Panc1 (cell line): Measurements from ENCODE around the gene ZC2HC1B. TPM values are rescaled to one million over a fixed set of nuclear protein-coding genes. Genes with fewer than 3 reads are reported as not detected.

Experiments
- ATAC-seq: fragments of 200-7000 bp; cut with Tn5 transposase; 2 replicates; pipeline ENCODE4 v1.9.1; 2020; ENCODE audit warnings: mild to moderate bottlenecking, moderate library complexity
- BruUV-seq: library from RNA; stranded (reverse); fragments of 400-500 nt; replicated peaks from 2 replicates; lab custom pipeline; 2021; lab: Mats Ljungman, UMichigan
- CTCF ChIA-PET: fragments of 300-600 bp; sonication (Branson Sonifier 250); formaldehyde crosslinking; loops from one replicate; lab custom pipeline; 2022; ENCODE audit warnings: antibody characterized with exemption; lab: Charles Lee
- POLR2A ChIA-PET: fragments of 300-600 bp; sonication (Branson Sonifier 250); formaldehyde crosslinking; loops from one replicate; lab custom pipeline; 2022; ENCODE audit warnings: antibody characterized with exemption; lab: Charles Lee
- DNase-seq: peaks from one replicate; pipeline ENCODE4 v3.0.0-alpha.2; 2010; ENCODE audit warnings: low read depth, low spot score
- H3K27ac ChIP-seq: 2 replicates; pipeline ENCODE4 v1.5.1; 2011; ENCODE audit warnings: mild to moderate bottlenecking, low read length, inconsistent platforms
- H3K27me3 ChIP-seq: fragments of 200-500 bp; sonication (Bioruptor generic); 2 replicates; pipeline ENCODE4 v1.6.0; 2014; ENCODE audit warnings: low read length, inconsistent platforms; ENCODE audit not compliant: control insufficient read depth, insufficient read depth
- H3K36me3 ChIP-seq: fragments of 200-500 bp; sonication (Bioruptor generic); 2 replicates; pipeline ENCODE4 v1.5.1; 2014; ENCODE audit warnings: inconsistent platforms, mild to moderate bottlenecking, low read length, moderate library complexity; ENCODE audit not compliant: control insufficient read depth, insufficient read depth
- H3K4me1 ChIP-seq: 2 replicates; pipeline ENCODE4 v1.5.1; 2011; ENCODE audit warnings: inconsistent platforms, mild to moderate bottlenecking, low read length, moderate library complexity; ENCODE audit not compliant: control insufficient read depth, insufficient read depth
- H3K4me3 ChIP-seq, 2 experiments: 2 replicates each; pipeline ENCODE4 v1.5.1; 2011 to 2012; ENCODE audit warnings: low read depth in 2 of 2, low read length in 2 of 2, mild to moderate bottlenecking in 2 of 2, inconsistent platforms in 1 of 2, moderate library complexity in 1 of 2
- H3K9me3 ChIP-seq: fragments of 200-500 bp; sonication (Bioruptor generic); 2 replicates; pipeline ENCODE4 v1.5.1; 2014; ENCODE audit warnings: low read depth, mild to moderate bottlenecking, inconsistent platforms, low read length, moderate library complexity; ENCODE audit not compliant: control insufficient read depth, insufficient read depth
- POLR2AphosphoS5 ChIP-seq: IDR thresholded peaks from 2 replicates; pipeline ENCODE4 v1.6.1; 2012; ENCODE audit warnings: mild to moderate bottlenecking, low read depth, low read length, moderate library complexity
- REST ChIP-seq, 2 experiments: IDR thresholded peaks; 2 replicates each; pipeline ENCODE4 v1.6.1; 2011 to 2012; ENCODE audit warnings: low read depth in 2 of 2, control low read depth in 1 of 2, low read length in 1 of 2, mild to moderate bottlenecking in 1 of 2, moderate library complexity in 1 of 2; ENCODE audit not compliant: insufficient read depth in 1 of 2
- SIN3A ChIP-seq: IDR thresholded peaks from 2 replicates; pipeline ENCODE4 v1.6.1; 2012; ENCODE audit warnings: low read depth, mild to moderate bottlenecking, low read length, moderate library complexity, borderline replicate concordance; ENCODE audit not compliant: insufficient read depth
- TCF7L2 ChIP-seq: IDR thresholded peaks from 2 replicates; pipeline ENCODE4 v1.6.1; 2011; ENCODE audit warnings: mild to moderate bottlenecking, low read depth, low read length, inconsistent platforms
- in situ Hi-C: cut with HindIII; loops from 2 replicates; pipeline ENCODE4 v1.10.0; 2016; ENCODE audit warnings: low sequenced_read_pairs, low pct_unique_long_range_greater_than_20kb
- intact Hi-C: fragments of 100-400 bp; cut with micrococcal nuclease; formaldehyde crosslinking; loops from one replicate; pipeline ENCODE4 v1.10.0; 2022; ENCODE audit not compliant: unreplicated experiment
- total RNA-seq: library from RNA; stranded (reverse); gene quantifications from one replicate; pipeline ENCODE4 v1.2.1, GENCODE V29; 2021; ENCODE audit not compliant: unreplicated experiment
- TF ChIP-seq, protein P1 (sequence below): fragments of 450-650 bp; IDR thresholded peaks from 2 replicates; pipeline ENCODE4 v1.5.1; 2017; ENCODE audit warnings: mild to moderate bottlenecking

Gene ZC2HC1B
- total RNA-seq, 1 experiment from 2014 or later, result not detected

DNA sequence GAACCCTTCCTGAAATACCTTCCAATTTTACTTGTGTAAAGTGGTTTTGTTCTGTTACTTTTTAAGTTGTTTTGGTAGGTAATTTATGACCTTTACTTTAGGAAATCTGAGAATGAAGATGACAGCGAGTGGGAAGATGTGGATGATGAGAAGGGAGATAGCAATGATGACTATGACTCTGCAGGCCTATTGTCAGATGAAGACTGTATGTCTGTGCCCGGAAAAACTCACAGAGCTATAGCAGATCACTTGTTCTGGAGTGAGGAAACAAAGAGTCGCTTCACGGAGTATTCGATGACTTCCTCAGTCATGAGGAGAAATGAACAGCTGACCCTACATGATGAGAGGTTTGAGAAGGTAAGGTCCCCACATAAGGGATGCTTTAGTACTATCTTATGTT is 6.6 kb upstream of the ZC2HC1B start:
- POLR2A ChIA-PET, result no interaction called here
- Histone ChIP-seq H3K9me3 (no peaks in the 10 kb centered on the region), H3K27me3 (no peaks in the 10 kb centered on the region), H3K4me3 (no peak overlapping the region), H3K36me3 (peaks cover 46% of the 10 kb centered on the region), H3K4me1 (no peaks in the 10 kb centered on the region), H3K27ac (no peak overlapping the region)
- intact Hi-C loops (no loop called here), in situ Hi-C loops (no loop called here)
- BruUV-seq, result no TSS peak
- DNase-seq, result no peak
- CTCF ChIA-PET, result no interaction called here
- TF ChIP-seq POLR2AphosphoS5, result no peak
- no peak for TF ChIP-seq TCF7L2
- TF ChIP-seq, protein P1, sequence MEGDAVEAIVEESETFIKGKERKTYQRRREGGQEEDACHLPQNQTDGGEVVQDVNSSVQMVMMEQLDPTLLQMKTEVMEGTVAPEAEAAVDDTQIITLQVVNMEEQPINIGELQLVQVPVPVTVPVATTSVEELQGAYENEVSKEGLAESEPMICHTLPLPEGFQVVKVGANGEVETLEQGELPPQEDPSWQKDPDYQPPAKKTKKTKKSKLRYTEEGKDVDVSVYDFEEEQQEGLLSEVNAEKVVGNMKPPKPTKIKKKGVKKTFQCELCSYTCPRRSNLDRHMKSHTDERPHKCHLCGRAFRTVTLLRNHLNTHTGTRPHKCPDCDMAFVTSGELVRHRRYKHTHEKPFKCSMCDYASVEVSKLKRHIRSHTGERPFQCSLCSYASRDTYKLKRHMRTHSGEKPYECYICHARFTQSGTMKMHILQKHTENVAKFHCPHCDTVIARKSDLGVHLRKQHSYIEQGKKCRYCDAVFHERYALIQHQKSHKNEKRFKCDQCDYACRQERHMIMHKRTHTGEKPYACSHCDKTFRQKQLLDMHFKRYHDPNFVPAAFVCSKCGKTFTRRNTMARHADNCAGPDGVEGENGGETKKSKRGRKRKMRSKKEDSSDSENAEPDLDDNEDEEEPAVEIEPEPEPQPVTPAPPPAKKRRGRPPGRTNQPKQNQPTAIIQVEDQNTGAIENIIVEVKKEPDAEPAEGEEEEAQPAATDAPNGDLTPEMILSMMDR, result no peak
- TF ChIP-seq SIN3A, result no peak
- TF ChIP-seq REST (IDR thresholded peaks at IDR 0.05; ENCODE audit: insufficient read depth in 1 of 2, low read depth in 2 of 2, low read length in 1 of 2), result no peak
- ATAC-seq, result no peak

- peaks cover 63% of the 10 kb centered on the region for H3K36me3 ChIP-seq
- ATAC-seq, result no peak
- ChIA-PET POLR2A (no interaction called here), CTCF (no interaction called here)
- intact Hi-C loops, result no loop called here
- H3K27ac ChIP-seq, result no peak overlapping the region
- TF ChIP-seq, protein P1, result no peak
- TF ChIP-seq POLR2AphosphoS5, result no peak
- TF ChIP-seq TCF7L2, result no peak
- TF ChIP-seq SIN3A, result no peak
- no peak for TF ChIP-seq REST (IDR thresholded peaks at IDR 0.05; ENCODE audit: insufficient read depth in 1 of 2, low read depth in 2 of 2, low read length in 1 of 2)
- no peaks in the 10 kb centered on the region for H3K4me1 ChIP-seq
- H3K27me3 ChIP-seq, result no peaks in the 10 kb centered on the region
- BruUV-seq, result no TSS peak
- in situ Hi-C loops, result no loop called here
- H3K4me3 ChIP-seq, result no peak overlapping the region
- H3K9me3 ChIP-seq, result no peaks in the 10 kb centered on the region
- no peak for DNase-seq
These were observed 4.2 kb upstream of the ZC2HC1B start for GRCh38 chr6:143859891-143860660.
